ENCODE measurements around the gene TDRD5. TPM values are rescaled to one million over a fixed set of nuclear protein-coding genes. Genes with fewer than 3 reads are reported as not detected.

TDRD5 gene
- total RNA-seq, 2 donors from 2014 or later = not detected

DNA sequence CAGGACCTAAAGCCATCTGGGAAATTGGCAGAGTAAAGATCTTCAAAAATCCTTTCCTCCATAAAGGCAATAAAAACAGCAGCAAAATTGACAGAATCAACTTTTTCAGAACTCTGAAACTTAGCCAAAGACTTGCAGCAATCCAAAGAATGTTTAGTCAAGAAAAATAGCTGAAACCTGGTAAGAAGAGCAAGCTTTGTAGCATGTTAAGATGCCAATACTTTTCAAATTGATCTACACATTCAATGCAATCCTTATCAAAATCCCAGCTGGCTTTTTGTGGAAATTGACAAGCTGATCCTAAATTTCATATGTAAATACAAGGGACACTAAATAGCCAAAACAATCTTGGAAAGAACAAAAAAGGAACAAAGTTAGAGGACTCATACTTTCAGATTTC is 127.6 kb downstream of the TDRD5 start:
- H3K9me3 ChIP-seq = peaks cover 0 to 23% (median 0%) of the 10 kb centered on the region in 3 donors
- no peak overlapping the region for H3K27ac ChIP-seq
- H3K36me3 ChIP-seq (replicated peaks in 1 of 2; ENCODE audit: insufficient read depth in 1 of 2, low read depth in 2 of 2) = no peaks in the 10 kb centered on the region
- ATAC-seq = no peak
- H3K4me1 ChIP-seq = no peaks in the 10 kb centered on the region
- DNase-seq = no peak
- no peaks in the 10 kb centered on the region for H3K27me3 ChIP-seq
- no peak overlapping the region for H3K4me3 ChIP-seq
- intact Hi-C loops (cut with DNase I) = no loop called here
- TF ChIP-seq, protein P1, sequence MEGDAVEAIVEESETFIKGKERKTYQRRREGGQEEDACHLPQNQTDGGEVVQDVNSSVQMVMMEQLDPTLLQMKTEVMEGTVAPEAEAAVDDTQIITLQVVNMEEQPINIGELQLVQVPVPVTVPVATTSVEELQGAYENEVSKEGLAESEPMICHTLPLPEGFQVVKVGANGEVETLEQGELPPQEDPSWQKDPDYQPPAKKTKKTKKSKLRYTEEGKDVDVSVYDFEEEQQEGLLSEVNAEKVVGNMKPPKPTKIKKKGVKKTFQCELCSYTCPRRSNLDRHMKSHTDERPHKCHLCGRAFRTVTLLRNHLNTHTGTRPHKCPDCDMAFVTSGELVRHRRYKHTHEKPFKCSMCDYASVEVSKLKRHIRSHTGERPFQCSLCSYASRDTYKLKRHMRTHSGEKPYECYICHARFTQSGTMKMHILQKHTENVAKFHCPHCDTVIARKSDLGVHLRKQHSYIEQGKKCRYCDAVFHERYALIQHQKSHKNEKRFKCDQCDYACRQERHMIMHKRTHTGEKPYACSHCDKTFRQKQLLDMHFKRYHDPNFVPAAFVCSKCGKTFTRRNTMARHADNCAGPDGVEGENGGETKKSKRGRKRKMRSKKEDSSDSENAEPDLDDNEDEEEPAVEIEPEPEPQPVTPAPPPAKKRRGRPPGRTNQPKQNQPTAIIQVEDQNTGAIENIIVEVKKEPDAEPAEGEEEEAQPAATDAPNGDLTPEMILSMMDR (IDR thresholded peaks at IDR 0.05) = no peak
- TF ChIP-seq POLR2A (IDR thresholded peaks at IDR 0.05) = no peak

DNA sequence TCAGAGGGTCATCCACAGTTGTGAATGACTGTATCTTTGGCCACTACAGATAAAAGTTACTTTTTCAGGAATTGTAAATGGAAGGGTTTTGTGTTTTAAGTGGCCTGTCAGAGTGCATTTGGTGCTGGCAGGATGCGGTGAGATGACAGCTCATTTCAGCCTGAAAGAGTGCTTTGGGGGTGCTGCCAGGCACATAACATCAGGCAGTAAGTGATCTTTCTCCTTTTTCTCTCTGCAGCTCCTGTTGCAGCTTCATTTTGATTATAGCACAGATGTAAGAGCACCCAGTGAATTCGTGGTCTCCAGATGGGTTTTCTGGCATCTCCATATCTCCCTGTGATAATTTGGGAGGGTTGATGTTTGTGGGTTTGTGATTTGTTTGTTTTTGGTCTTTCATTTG is 136.6 kb downstream of the TDRD5 start:
- H3K36me3 ChIP-seq (replicated peaks in 1 of 2; ENCODE audit: insufficient read depth in 1 of 2, low read depth in 2 of 2) = no peaks in the 10 kb centered on the region
- H3K4me1 ChIP-seq = no peaks in the 10 kb centered on the region
- no peaks in the 10 kb centered on the region for H3K27me3 ChIP-seq
- TF ChIP-seq, protein P1 (IDR thresholded peaks at IDR 0.05) = no peak
- TF ChIP-seq POLR2A (IDR thresholded peaks at IDR 0.05) = no peak
- 41 to 43% methylated on average over 2 of the region's 2 CpGs for WGBS, 2 donors
- no peaks in the 10 kb centered on the region for H3K9me3 ChIP-seq
- no peak overlapping the region for H3K27ac ChIP-seq
- DNase-seq (no peak), ATAC-seq (no peak)
- intact Hi-C loops (cut with DNase I) = no loop called here
- H3K4me3 ChIP-seq = no peak overlapping the region

DNA sequence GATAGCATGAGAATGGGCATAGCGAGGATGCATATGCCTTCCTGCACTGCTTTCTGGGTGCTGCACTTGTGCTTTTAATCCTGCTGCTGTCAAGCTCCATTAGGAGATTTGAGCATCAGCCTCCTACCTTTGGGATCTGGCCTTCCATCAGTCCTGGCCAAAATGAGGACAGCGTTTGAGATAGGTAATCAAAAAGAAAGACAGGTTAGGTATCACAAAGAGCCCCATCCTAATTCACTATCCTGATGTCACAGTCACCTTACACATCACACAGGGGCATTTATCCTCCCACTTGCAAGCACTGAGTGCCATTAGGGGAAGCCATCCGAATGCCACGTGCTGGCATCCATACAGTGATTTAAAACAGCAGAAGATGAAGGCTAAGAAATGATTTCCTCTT is 138.2 kb downstream of the TDRD5 start:
- ATAC-seq (no peak), DNase-seq (no peak)
- 68 to 80% methylated on average over 4 of the region's 4 CpGs for WGBS, 2 donors
- no peaks in the 10 kb centered on the region for H3K9me3 ChIP-seq
- intact Hi-C loops (cut with DNase I) = no loop called here
- no peaks in the 10 kb centered on the region for H3K27me3 ChIP-seq
- TF ChIP-seq, protein P1 (IDR thresholded peaks at IDR 0.05) = no peak
- TF ChIP-seq POLR2A (IDR thresholded peaks at IDR 0.05) = no peak
- no peak overlapping the region for H3K27ac ChIP-seq
- no peak overlapping the region for H3K4me3 ChIP-seq
- H3K36me3 ChIP-seq (replicated peaks in 1 of 2; ENCODE audit: insufficient read depth in 1 of 2, low read depth in 2 of 2) = no peaks in the 10 kb centered on the region
- H3K4me1 ChIP-seq = no peaks in the 10 kb centered on the region

DNA sequence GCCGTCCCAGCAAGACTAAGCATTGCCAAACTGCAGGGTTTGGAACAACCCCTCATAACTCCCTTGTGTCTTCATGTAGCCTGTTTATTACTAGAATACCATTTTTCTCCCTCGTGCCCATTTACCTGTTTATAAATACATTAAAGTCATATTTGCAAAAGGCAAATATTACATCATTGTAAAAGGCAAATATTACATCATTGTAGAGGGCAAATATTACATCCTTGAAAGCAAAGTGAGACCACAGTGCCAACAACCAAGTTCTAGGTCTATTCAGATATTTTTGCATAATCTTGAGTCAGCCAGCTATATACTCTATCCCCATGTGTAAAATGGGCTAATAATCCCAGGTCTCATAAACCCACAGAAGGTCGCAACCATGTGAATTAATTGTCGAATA is 140.0 kb downstream of the TDRD5 start:
- no peak for ATAC-seq
- WGBS, 2 donors = 68% methylated on average over 4 of the region's 4 CpGs
- no peak for DNase-seq
- no peaks in the 10 kb centered on the region for H3K36me3 ChIP-seq (replicated peaks in 1 of 2; ENCODE audit: insufficient read depth in 1 of 2, low read depth in 2 of 2)
- intact Hi-C loops (cut with DNase I) = no loop called here
- H3K9me3 ChIP-seq = no peaks in the 10 kb centered on the region
- H3K4me1 ChIP-seq = no peaks in the 10 kb centered on the region
- no peak overlapping the region for H3K27ac ChIP-seq
- H3K4me3 ChIP-seq = no peak overlapping the region
- H3K27me3 ChIP-seq = no peaks in the 10 kb centered on the region
- TF ChIP-seq POLR2A (IDR thresholded peaks at IDR 0.05) = no peak

Small RNA genes within 50 kb of the gene (small RNA-seq; reads per million reads assigned to genes)
- gene RNU5F-2P = not detected

Other genes with a start within 250 kb of the TDRD5 start
- 1 to 10 TPM in 1 of 2 donors, not detected in 1; 3.6 TPM for gene AXDND1, start 225.9 kb upstream of the TDRD5 start, total RNA-seq
- not detected for gene NPHS2, start 15.9 kb upstream of the TDRD5 start, total RNA-seq
- gene FAM163A, start 151.5 kb downstream of the TDRD5 start, total RNA-seq = under 1 TPM in 1 of 2 donors, not detected in 1; 0.26 TPM

All from body of pancreas (tissue), 4 donors.